WTC11 (cell line): ENCODE measurements around the gene ANKRD53. TPM values are rescaled to one million over a fixed set of nuclear protein-coding genes. Genes with fewer than 3 reads are reported as not detected.

Experiments
- ATAC-seq: fragments of 200-7000 bp; cut with Tn5 transposase; 2 replicates; pipeline ENCODE4 v1.10.0; 2021; ENCODE audit warnings: mild to moderate bottlenecking, moderate library complexity
- CTCF ChIA-PET: fragments of 300-600 bp; sonication (Branson Sonifier 250); formaldehyde crosslinking; loops from one replicate; lab custom pipeline; 2021; ENCODE audit warnings: antibody characterized with exemption; lab: Charles Lee
- POLR2A ChIA-PET: fragments of 350-600 bp; sonication (Branson Sonifier 250); formaldehyde crosslinking; loops from one replicate; lab custom pipeline; 2021; ENCODE audit warnings: antibody characterized with exemption; lab: Charles Lee
- DNase-seq: peaks from one replicate; pipeline ENCODE4 v3.0.0; 2021; ENCODE audit warnings: low spot score
- H3K27ac Mint-ChIP-seq: 2 replicates; pipeline ENCODE4 v1.8.0; 2021; ENCODE audit warnings: mixed read lengths
- H3K27me3 Mint-ChIP-seq: 2 replicates; pipeline ENCODE4 v1.8.0; 2021; ENCODE audit warnings: low read depth, mild to moderate bottlenecking, moderate library complexity, mixed read lengths
- H3K36me3 Mint-ChIP-seq: 2 replicates; pipeline ENCODE4 v1.8.0; 2021; ENCODE audit warnings: mixed read lengths
- H3K4me1 Mint-ChIP-seq: 2 replicates; pipeline ENCODE4 v1.8.0; 2022; ENCODE audit warnings: mixed read lengths
- H3K4me3 Mint-ChIP-seq: 2 replicates; pipeline ENCODE4 v1.8.0; 2021; ENCODE audit warnings: mild to moderate bottlenecking, moderate library complexity, mixed read lengths
- H3K9me3 Mint-ChIP-seq: 2 replicates; pipeline ENCODE4 v1.8.0; 2021; ENCODE audit warnings: mixed read lengths
- ATF6 ChIP-seq: sonication (generic); formaldehyde crosslinking; IDR thresholded peaks from 2 replicates; pipeline ENCODE4 v1.8.1; 2023; ENCODE audit warnings: mild to moderate bottlenecking, missing genetic modification reagents
- CDX4 ChIP-seq: fragments of 250-450 bp; sonication (Bioruptor Pico); IDR thresholded peaks from 2 replicates; pipeline ENCODE4 v1.9.0; 2021; ENCODE audit warnings: moderate library complexity, mild to moderate bottlenecking, inconsistent platforms, borderline replicate concordance
- CREB1 ChIP-seq: sonication (generic); formaldehyde crosslinking; IDR thresholded peaks from 2 replicates; pipeline ENCODE4 v1.8.0; 2023; ENCODE audit warnings: mild to moderate bottlenecking, missing genetic modification reagents
- E2F4 ChIP-seq: sonication (generic); formaldehyde crosslinking; IDR thresholded peaks from 2 replicates; pipeline ENCODE4 v1.8.1; 2022; ENCODE audit warnings: low read depth, mild to moderate bottlenecking, moderate library complexity, missing genetic modification reagents, borderline replicate concordance
- EMX1 ChIP-seq: fragments of 250-450 bp; sonication (Bioruptor Pico); IDR thresholded peaks from 2 replicates; pipeline ENCODE4 v1.8.0; 2021; ENCODE audit warnings: mild to moderate bottlenecking
- ETV6 ChIP-seq: sonication (generic); formaldehyde crosslinking; IDR thresholded peaks from 2 replicates; pipeline ENCODE4 v1.8.1; 2022; ENCODE audit warnings: mild to moderate bottlenecking, missing genetic modification reagents
- FOXK1 ChIP-seq: sonication (generic); formaldehyde crosslinking; IDR thresholded peaks from 2 replicates; pipeline ENCODE4 v1.8.0; 2022; ENCODE audit warnings: mild to moderate bottlenecking, moderate library complexity, missing genetic modification reagents
- FOXP1 ChIP-seq: sonication (generic); formaldehyde crosslinking; IDR thresholded peaks from 2 replicates; pipeline ENCODE4 v1.8.0; 2022; ENCODE audit warnings: missing genetic modification reagents, mild to moderate bottlenecking, moderate library complexity, borderline replicate concordance
- MAX ChIP-seq: sonication (generic); formaldehyde crosslinking; IDR thresholded peaks from 2 replicates; pipeline ENCODE4 v1.8.0; 2022; ENCODE audit warnings: mild to moderate bottlenecking, missing genetic modification reagents
- MYBL2 ChIP-seq: sonication (generic); formaldehyde crosslinking; IDR thresholded peaks from 2 replicates; pipeline ENCODE4 v1.8.1; 2023; ENCODE audit warnings: mild to moderate bottlenecking, moderate library complexity, missing genetic modification reagents
- NFE2L1 ChIP-seq: sonication (generic); formaldehyde crosslinking; IDR thresholded peaks from 2 replicates; pipeline ENCODE4 v1.8.1; 2023; ENCODE audit warnings: missing genetic modification reagents
- NR2C2 ChIP-seq: sonication (generic); formaldehyde crosslinking; IDR thresholded peaks from 2 replicates; pipeline ENCODE4 v1.8.0; 2022; ENCODE audit warnings: mild to moderate bottlenecking, missing genetic modification reagents
- NR3C1 ChIP-seq: sonication (generic); formaldehyde crosslinking; conservative IDR thresholded peaks from 2 replicates; pipeline ENCODE4 v1.8.1; 2023; ENCODE audit warnings: low read depth, mild to moderate bottlenecking, missing genetic modification reagents
- PRRX2 ChIP-seq: fragments of 250-450 bp; sonication (Bioruptor Pico); IDR thresholded peaks from 2 replicates; pipeline ENCODE4 v1.8.0; 2021; ENCODE audit warnings: mild to moderate bottlenecking
- SMAD3 ChIP-seq: sonication (generic); formaldehyde crosslinking; IDR thresholded peaks from 2 replicates; pipeline ENCODE4 v1.8.0; 2022; ENCODE audit warnings: missing genetic modification reagents, mild to moderate bottlenecking, borderline replicate concordance
- SP1 ChIP-seq: sonication (generic); formaldehyde crosslinking; conservative IDR thresholded peaks from 2 replicates; pipeline ENCODE4 v1.8.1; 2022; ENCODE audit warnings: missing genetic modification reagents
- TEAD1 ChIP-seq: sonication (generic); formaldehyde crosslinking; IDR thresholded peaks from 2 replicates; pipeline ENCODE4 v1.8.0; 2022; ENCODE audit warnings: mild to moderate bottlenecking, missing genetic modification reagents
- TEAD4 ChIP-seq: sonication (generic); formaldehyde crosslinking; IDR thresholded peaks from 2 replicates; pipeline ENCODE4 v1.8.0; 2022; ENCODE audit warnings: mild to moderate bottlenecking, missing genetic modification reagents
- ZBTB21 ChIP-seq: sonication (generic); formaldehyde crosslinking; IDR thresholded peaks from 2 replicates; pipeline ENCODE4 v1.8.1; 2023; ENCODE audit warnings: mild to moderate bottlenecking, missing genetic modification reagents, borderline replicate concordance
- ZNF396 ChIP-seq: fragments of 250-450 bp; sonication (Bioruptor Pico); IDR thresholded peaks from 2 replicates; pipeline ENCODE4 v1.8.0; 2021; ENCODE audit warnings: mild to moderate bottlenecking, moderate library complexity, borderline replicate concordance
- ZNF671 ChIP-seq: fragments of 250-450 bp; sonication (Bioruptor Pico); IDR thresholded peaks from 2 replicates; pipeline ENCODE4 v1.8.0; 2021; ENCODE audit warnings: mild to moderate bottlenecking
- total RNA-seq: library from RNA; stranded (reverse); gene quantifications from 3 replicates; pipeline ENCODE4 v1.2.3, GENCODE V29; 2021
- TF ChIP-seq, protein P1 (sequence below): sonication (generic); formaldehyde crosslinking; IDR thresholded peaks from 2 replicates; pipeline ENCODE4 v1.8.0; 2023; ENCODE audit warnings: mild to moderate bottlenecking, missing genetic modification reagents
- TF ChIP-seq, protein P2 (sequence below): sonication (generic); formaldehyde crosslinking; IDR thresholded peaks from 2 replicates; pipeline ENCODE4 v1.8.0; 2022; ENCODE audit warnings: mild to moderate bottlenecking, missing genetic modification reagents
- TF ChIP-seq, protein P3 (sequence below): sonication (generic); formaldehyde crosslinking; IDR thresholded peaks from 2 replicates; pipeline ENCODE4 v1.8.1; 2023; ENCODE audit warnings: mild to moderate bottlenecking, missing genetic modification reagents, moderate library complexity

The ANKRD53 gene
- total RNA-seq, 1 experiment from 2014 or later: 0.81 TPM

DNA sequence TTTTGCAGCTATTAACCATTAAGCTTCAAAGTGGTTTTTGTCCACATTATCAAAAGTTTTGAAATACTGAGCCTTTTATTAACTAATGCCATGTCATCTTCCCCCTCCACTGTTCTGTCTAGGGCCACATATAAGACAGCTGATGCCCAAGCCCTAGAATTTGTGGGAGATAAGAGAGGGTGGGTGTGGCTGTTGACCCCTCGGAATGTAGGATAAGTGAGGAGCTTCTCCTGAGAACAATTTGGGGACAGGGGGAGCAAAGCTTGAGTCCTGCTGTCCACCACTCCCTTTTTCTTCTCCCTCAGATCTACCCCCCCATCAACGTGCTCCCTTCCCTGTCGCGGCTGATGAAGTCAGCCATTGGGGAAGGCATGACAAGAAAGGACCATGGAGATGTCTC, 14.3 kb upstream of the ANKRD53 start:
- Mint-ChIP-seq H3K4me3 (0 out of 2 replicates have a peak overlapping the region, but pooled peaks have one; percentile 63), H3K36me3 (no peaks in the 10 kb centered on the region), H3K9me3 (no peaks in the 10 kb centered on the region), H3K4me1 (peaks cover 3% of the 10 kb centered on the region), H3K27me3 (peaks cover 82% of the 10 kb centered on the region), H3K27ac (no peak overlapping the region)
- ChIA-PET CTCF (interaction anchor here (0.6 to 8.5 kb wide), 15 partner anchors 9 to 264 kb away, joined by 3 to 159 read pairs (median 5); partner anchors contain the start of genes ANKRD53, ATP6V1B1 and NAGK), POLR2A (no interaction called here)
- ATAC-seq (no peak), DNase-seq (no peak)
- TF ChIP-seq SMAD3 (CRISPR knock-in tag) (no peak), EMX1 (CRISPR knock-in tag) (no peak), ETV6 (CRISPR knock-in tag) (no peak), NFE2L1 (CRISPR knock-in tag) (no peak)

DNA sequence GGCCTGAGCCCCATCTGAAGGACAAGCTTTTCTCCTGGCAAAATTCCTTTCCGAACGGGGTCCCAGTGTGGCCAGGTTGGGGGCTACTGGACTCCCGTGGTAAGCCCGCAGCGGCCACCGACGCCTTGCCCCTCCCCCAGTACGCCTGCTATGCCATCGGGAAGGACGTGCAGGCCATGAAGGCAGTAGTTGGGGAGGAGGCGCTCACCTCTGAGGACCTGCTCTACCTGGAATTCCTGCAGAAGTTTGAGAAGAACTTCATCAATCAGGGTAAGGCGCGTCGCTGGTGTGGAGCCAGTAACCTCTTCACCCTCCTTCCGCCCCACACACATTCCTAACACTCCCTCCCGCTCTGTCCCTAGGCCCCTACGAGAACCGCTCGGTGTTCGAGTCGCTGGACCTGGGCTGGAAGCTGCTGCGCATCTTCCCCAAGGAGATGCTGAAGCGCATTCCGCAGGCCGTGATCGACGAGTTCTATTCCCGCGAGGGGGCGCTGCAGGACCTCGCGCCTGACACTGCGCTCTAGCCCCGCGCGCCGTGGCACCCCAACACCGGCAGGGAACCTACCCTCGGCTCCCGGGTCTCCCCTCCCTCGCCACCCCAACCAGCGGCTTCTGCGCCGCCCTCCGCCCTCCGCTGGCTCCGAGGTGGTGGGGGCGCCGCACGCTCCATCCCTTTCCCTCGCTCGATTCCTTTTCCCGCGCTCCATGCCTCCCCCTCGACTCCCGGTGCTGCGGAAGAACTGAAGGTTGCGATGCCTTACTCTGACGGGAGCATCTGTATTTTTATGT, 13.6 kb upstream of the ANKRD53 start:
- ChIA-PET POLR2A (interaction anchor here (0.7 kb wide), 1 partner anchor 440 kb away, joined by 3 read pairs; no protein-coding TSS in a partner anchor), CTCF (interaction anchor here (0.6 to 8.5 kb wide), 17 partner anchors 9 to 265 kb away, joined by 3 to 159 read pairs (median 5); partner anchors contain the start of genes ANKRD53, ATP6V1B1 and NAGK)
- Mint-ChIP-seq H3K4me3 (peak overlapping the region; percentile 63), H3K36me3 (no peaks in the 10 kb centered on the region), H3K27me3 (peaks cover 88% of the 10 kb centered on the region), H3K27ac (no peak overlapping the region), H3K4me1 (peaks cover 3% of the 10 kb centered on the region), H3K9me3 (no peaks in the 10 kb centered on the region)
- ATAC-seq: peak; percentile 79
- DNase-seq: peak; percentile 87
- TF ChIP-seq, protein P1, sequence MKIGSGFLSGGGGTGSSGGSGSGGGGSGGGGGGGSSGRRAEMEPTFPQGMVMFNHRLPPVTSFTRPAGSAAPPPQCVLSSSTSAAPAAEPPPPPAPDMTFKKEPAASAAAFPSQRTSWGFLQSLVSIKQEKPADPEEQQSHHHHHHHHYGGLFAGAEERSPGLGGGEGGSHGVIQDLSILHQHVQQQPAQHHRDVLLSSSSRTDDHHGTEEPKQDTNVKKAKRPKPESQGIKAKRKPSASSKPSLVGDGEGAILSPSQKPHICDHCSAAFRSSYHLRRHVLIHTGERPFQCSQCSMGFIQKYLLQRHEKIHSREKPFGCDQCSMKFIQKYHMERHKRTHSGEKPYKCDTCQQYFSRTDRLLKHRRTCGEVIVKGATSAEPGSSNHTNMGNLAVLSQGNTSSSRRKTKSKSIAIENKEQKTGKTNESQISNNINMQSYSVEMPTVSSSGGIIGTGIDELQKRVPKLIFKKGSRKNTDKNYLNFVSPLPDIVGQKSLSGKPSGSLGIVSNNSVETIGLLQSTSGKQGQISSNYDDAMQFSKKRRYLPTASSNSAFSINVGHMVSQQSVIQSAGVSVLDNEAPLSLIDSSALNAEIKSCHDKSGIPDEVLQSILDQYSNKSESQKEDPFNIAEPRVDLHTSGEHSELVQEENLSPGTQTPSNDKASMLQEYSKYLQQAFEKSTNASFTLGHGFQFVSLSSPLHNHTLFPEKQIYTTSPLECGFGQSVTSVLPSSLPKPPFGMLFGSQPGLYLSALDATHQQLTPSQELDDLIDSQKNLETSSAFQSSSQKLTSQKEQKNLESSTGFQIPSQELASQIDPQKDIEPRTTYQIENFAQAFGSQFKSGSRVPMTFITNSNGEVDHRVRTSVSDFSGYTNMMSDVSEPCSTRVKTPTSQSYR (CRISPR knock-in tag): no peak
- TF ChIP-seq, protein P2, sequence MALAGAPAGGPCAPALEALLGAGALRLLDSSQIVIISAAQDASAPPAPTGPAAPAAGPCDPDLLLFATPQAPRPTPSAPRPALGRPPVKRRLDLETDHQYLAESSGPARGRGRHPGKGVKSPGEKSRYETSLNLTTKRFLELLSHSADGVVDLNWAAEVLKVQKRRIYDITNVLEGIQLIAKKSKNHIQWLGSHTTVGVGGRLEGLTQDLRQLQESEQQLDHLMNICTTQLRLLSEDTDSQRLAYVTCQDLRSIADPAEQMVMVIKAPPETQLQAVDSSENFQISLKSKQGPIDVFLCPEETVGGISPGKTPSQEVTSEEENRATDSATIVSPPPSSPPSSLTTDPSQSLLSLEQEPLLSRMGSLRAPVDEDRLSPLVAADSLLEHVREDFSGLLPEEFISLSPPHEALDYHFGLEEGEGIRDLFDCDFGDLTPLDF (CRISPR knock-in tag): no peak
- TF ChIP-seq NR3C1 (no peak), MYBL2 (CRISPR knock-in tag) (no peak), TEAD1 (CRISPR knock-in tag) (peak; percentile 28; the same call in 1 of the 2 replicates), FOXK1 (CRISPR knock-in tag) (no peak), CDX4 (CRISPR knock-in tag) (no peak), ZNF396 (CRISPR knock-in tag) (no peak), MAX (CRISPR knock-in tag) (peak; percentile 71; the same call in 1 of the 2 replicates), ATF6 (CRISPR knock-in tag) (no peak), E2F4 (CRISPR knock-in tag) (no peak), TEAD4 (CRISPR knock-in tag) (0 out of 2 replicates have a peak, but pooled peaks have one; percentile 10), NR2C2 (no peak), ZNF671 (CRISPR knock-in tag) (no peak), SP1 (peak; percentile 52), FOXP1 (CRISPR knock-in tag) (peak; percentile 72; the same call in 1 of the 2 replicates), PRRX2 (CRISPR knock-in tag) (no peak), CREB1 (CRISPR knock-in tag) (no peak), ZBTB21 (CRISPR knock-in tag) (no peak)
- TF ChIP-seq, protein P3, sequence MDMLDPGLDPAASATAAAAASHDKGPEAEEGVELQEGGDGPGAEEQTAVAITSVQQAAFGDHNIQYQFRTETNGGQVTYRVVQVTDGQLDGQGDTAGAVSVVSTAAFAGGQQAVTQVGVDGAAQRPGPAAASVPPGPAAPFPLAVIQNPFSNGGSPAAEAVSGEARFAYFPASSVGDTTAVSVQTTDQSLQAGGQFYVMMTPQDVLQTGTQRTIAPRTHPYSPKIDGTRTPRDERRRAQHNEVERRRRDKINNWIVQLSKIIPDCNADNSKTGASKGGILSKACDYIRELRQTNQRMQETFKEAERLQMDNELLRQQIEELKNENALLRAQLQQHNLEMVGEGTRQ: peak; percentile 10; the same call in 1 of the 2 replicates
